IMR-90 (cell line): ENCODE results near the gene MCM6. TPM values are rescaled to one million over a fixed set of nuclear protein-coding genes. Genes with fewer than 3 reads are reported as not detected.

Experiments
- ATAC-seq: fragments of 200-7000 bp; cut with Tn5 transposase; 2 replicates; pipeline ENCODE4 v1.9.1; 2020; ENCODE audit warnings: low read depth, mild to moderate bottlenecking, moderate library complexity
- BruUV-seq: library from RNA; stranded (reverse); fragments of 400-500 nt; replicated peaks from 2 replicates; lab custom pipeline; 2021; lab: Mats Ljungman, UMichigan
- CTCF ChIA-PET: fragments of 300-600 bp; formaldehyde crosslinking; extraction: SDS; loops from one replicate; lab custom pipeline; 2021; ENCODE audit warnings: antibody characterized with exemption; lab: Yijun Ruan, JAX
- POLR2A ChIA-PET: fragments of 300-600 bp; sonication (Branson Sonifier 250); formaldehyde crosslinking; loops from one replicate; lab custom pipeline; 2022; ENCODE audit warnings: antibody characterized with exemption; ENCODE audit not compliant: unreplicated experiment; lab: Charles Lee
- DNase-seq: peaks from one replicate; pipeline ENCODE4 v3.0.0; 2013
- H2AFZ ChIP-seq: replicated peaks from 2 replicates; pipeline ENCODE3; 2013; ENCODE audit warnings: low read length, mild to moderate bottlenecking; ENCODE audit not compliant: poor library complexity
- H2AK5ac ChIP-seq: 2 replicates; pipeline ENCODE4 v1.6.1; 2013; ENCODE audit warnings: low read depth, low read length, inconsistent platforms
- H2AK9ac ChIP-seq: replicated peaks from 2 replicates; pipeline ENCODE3; 2013; ENCODE audit warnings: mild to moderate bottlenecking, low read depth, low read length, moderate library complexity; ENCODE audit not compliant: poor library complexity
- H2BK120ac ChIP-seq: 2 replicates; pipeline ENCODE4 v1.6.1; 2013; ENCODE audit warnings: low read depth, low read length, inconsistent platforms
- H2BK15ac ChIP-seq: 3 replicates; pipeline ENCODE4 v1.6.1; 2013; ENCODE audit warnings: low read depth, low read length, inconsistent platforms
- H2BK20ac ChIP-seq: 2 replicates; pipeline ENCODE4 v1.6.1; 2013; ENCODE audit warnings: low read depth, mild to moderate bottlenecking, inconsistent platforms, low read length, moderate library complexity
- H2BK5ac ChIP-seq: 2 replicates; pipeline ENCODE4 v1.6.1; 2013; ENCODE audit warnings: mild to moderate bottlenecking, low read depth, low read length, inconsistent platforms; ENCODE audit not compliant: poor library complexity, severe bottlenecking
- H3K14ac ChIP-seq: replicated peaks from 2 replicates; pipeline ENCODE4 v1.6.1; 2013; ENCODE audit warnings: low read depth, low read length, inconsistent platforms
- H3K18ac ChIP-seq: 2 replicates; pipeline ENCODE4 v1.6.1; 2013; ENCODE audit warnings: low read depth, low read length, control low read depth
- H3K23ac ChIP-seq: 2 replicates; pipeline ENCODE4 v1.6.1; 2013; ENCODE audit warnings: low read depth, low read length, inconsistent platforms
- H3K27ac ChIP-seq: 2 replicates; pipeline ENCODE4 v1.5.1; 2013; ENCODE audit warnings: mild to moderate bottlenecking, control low read depth, low read length; ENCODE audit not compliant: insufficient read depth
- H3K27me3 ChIP-seq: 2 replicates; pipeline ENCODE4 v1.6.1; 2013; ENCODE audit warnings: low read length; ENCODE audit not compliant: control insufficient read depth, insufficient read depth
- H3K36me3 ChIP-seq: 2 replicates; pipeline ENCODE4 v1.6.1; 2013; ENCODE audit warnings: low read length, mixed read lengths; ENCODE audit not compliant: control insufficient read depth, insufficient read depth
- H3K4ac ChIP-seq: 2 replicates; pipeline ENCODE4 v1.6.1; 2013; ENCODE audit warnings: low read depth, low read length, inconsistent platforms
- H3K4me1 ChIP-seq: 2 replicates; pipeline ENCODE4 v1.6.1; 2013; ENCODE audit warnings: low read length, mixed read lengths; ENCODE audit not compliant: control insufficient read depth, insufficient read depth
- H3K4me2 ChIP-seq: 2 replicates; pipeline ENCODE4 v1.6.1; 2013; ENCODE audit warnings: low read depth, mild to moderate bottlenecking, control low read depth, low read length, moderate library complexity
- H3K4me3 ChIP-seq: 2 replicates; pipeline ENCODE4 v1.5.1; 2013; ENCODE audit warnings: low read depth, mild to moderate bottlenecking, control low read depth, low read length, moderate library complexity; ENCODE audit not compliant: insufficient read depth
- H3K56ac ChIP-seq: 2 replicates; pipeline ENCODE4 v1.6.1; 2013; ENCODE audit warnings: low read length, inconsistent platforms; ENCODE audit not compliant: insufficient read depth; ENCODE audit errors: extremely low read depth
- H3K79me1 ChIP-seq, 2 experiments: 2 replicates each; pipeline ENCODE4 v1.6.1; 2013; ENCODE audit warnings: low read length in 2 of 2, inconsistent platforms in 1 of 2, low read depth in 1 of 2
- H3K9ac ChIP-seq: 2 replicates; pipeline ENCODE4 v1.6.1; 2013; ENCODE audit warnings: low read depth, low read length, control low read depth
- H3K9me1 ChIP-seq: 2 replicates; pipeline ENCODE4 v1.6.1; 2013; ENCODE audit warnings: low read length, inconsistent platforms; ENCODE audit not compliant: insufficient read depth
- H3K9me3 ChIP-seq: 2 replicates; pipeline ENCODE4 v1.6.1; 2013; ENCODE audit warnings: low read length; ENCODE audit not compliant: control insufficient read depth, insufficient read depth
- H4K20me1 ChIP-seq: 2 replicates; pipeline ENCODE4 v1.6.1; 2013; ENCODE audit warnings: low read length, inconsistent platforms; ENCODE audit not compliant: insufficient read depth
- H4K5ac ChIP-seq: 2 replicates; pipeline ENCODE4 v1.6.1; 2013; ENCODE audit warnings: mild to moderate bottlenecking, low read depth, low read length, control low read depth
- H4K8ac ChIP-seq, 2 experiments: 2 replicates each; pipeline ENCODE4 v1.6.1; 2013; ENCODE audit warnings: low read depth in 2 of 2, low read length in 2 of 2, control low read depth in 1 of 2, inconsistent platforms in 1 of 2
- H4K91ac ChIP-seq: 2 replicates; pipeline ENCODE4 v1.6.1; 2013; ENCODE audit warnings: low read depth, low read length, inconsistent platforms; ENCODE audit not compliant: insufficient read depth
- BHLHE40 ChIP-seq: fragments of 150-350 bp; IDR thresholded peaks from 2 replicates; pipeline ENCODE4 v1.6.1; 2016; ENCODE audit warnings: mild to moderate bottlenecking, low read depth, low read length
- CEBPB ChIP-seq: IDR thresholded peaks from 2 replicates; pipeline ENCODE4 v1.6.1; 2012; ENCODE audit warnings: low read depth, low read length, improper control_type of control experiment
- CHD1 ChIP-seq: IDR thresholded peaks from 2 replicates; pipeline ENCODE4 v1.6.1; 2012; ENCODE audit warnings: low read depth, low read length, improper control_type of control experiment
- CTCF ChIP-seq: conservative IDR thresholded peaks from 2 replicates; pipeline ENCODE4 v1.5.1; 2012; ENCODE audit warnings: mild to moderate bottlenecking, low read depth, low read length, improper control_type of control experiment
- ELK1 ChIP-seq: fragments of 150-350 bp; IDR thresholded peaks from 2 replicates; pipeline ENCODE4 v1.6.1; 2016; ENCODE audit warnings: low read depth, mild to moderate bottlenecking, low read length, moderate library complexity, borderline replicate concordance
- FOS ChIP-seq: fragments of 150-350 bp; IDR thresholded peaks from 2 replicates; pipeline ENCODE4 v1.6.1; 2016; ENCODE audit warnings: low read depth, low read length
- MAFK ChIP-seq: IDR thresholded peaks from 2 replicates; pipeline ENCODE4 v1.6.1; 2012; ENCODE audit warnings: low read depth, low read length, improper control_type of control experiment
- MAZ ChIP-seq: IDR thresholded peaks from 2 replicates; pipeline ENCODE4 v1.6.1; 2012; ENCODE audit warnings: low read depth, mild to moderate bottlenecking, low read length, improper control_type of control experiment, moderate library complexity, borderline replicate concordance
- MXI1 ChIP-seq: IDR thresholded peaks from 2 replicates; pipeline ENCODE4 v1.6.1; 2012; ENCODE audit warnings: low read depth, mild to moderate bottlenecking, low read length, moderate library complexity, borderline replicate concordance
- NFE2L2 ChIP-seq: fragments of 150-350 bp; IDR thresholded peaks from 2 replicates; pipeline ENCODE4 v1.6.1; 2016; ENCODE audit warnings: low read depth, mild to moderate bottlenecking, low read length
- POLR2A ChIP-seq: IDR thresholded peaks from 2 replicates; pipeline ENCODE4 v1.6.1; 2012; ENCODE audit warnings: mild to moderate bottlenecking, low read depth, low read length
- RAD21 ChIP-seq: IDR thresholded peaks from 2 replicates; pipeline ENCODE4 v1.6.1; 2012; ENCODE audit warnings: low read length, improper control_type of control experiment
- RCOR1 ChIP-seq: IDR thresholded peaks from 2 replicates; pipeline ENCODE4 v1.6.1; 2012; ENCODE audit warnings: mild to moderate bottlenecking, low read length, improper control_type of control experiment; ENCODE audit not compliant: insufficient replicate concordance
- RFX5 ChIP-seq: IDR thresholded peaks from 2 replicates; pipeline ENCODE4 v1.8.0; 2012; ENCODE audit warnings: low read depth, mild to moderate bottlenecking, low read length, moderate library complexity
- SMC3 ChIP-seq: fragments of 150-350 bp; IDR thresholded peaks from 2 replicates; pipeline ENCODE4 v1.6.1; 2016; ENCODE audit warnings: low read depth, mild to moderate bottlenecking, antibody characterized with exemption, low read length, moderate library complexity
- USF2 ChIP-seq: fragments of 150-350 bp; IDR thresholded peaks from 2 replicates; pipeline ENCODE4 v1.6.1; 2017; ENCODE audit warnings: mild to moderate bottlenecking, antibody characterized with exemption, low read length, low read depth
- WGBS, 2 experiments: methylation state at CpG; one replicate each; pipeline versions ENCODE4 v1.1.5 to v1.1.7; 2013; ENCODE audit warnings: missing lambda C conversion rate in 2 of 2; ENCODE audit not compliant: insufficient read length in 1 of 2; ENCODE audit errors: extremely low coverage in 2 of 2; 5-methylcytosine and 5-hydroxymethylcytosine counted together
- dilution Hi-C: fragments of 300-500 bp; cut with HindIII; formaldehyde crosslinking; loops from one replicate; pipeline ENCODE4 v1.14.3; 2018; ENCODE audit warnings: low sequenced_read_pairs; ENCODE audit not compliant: unreplicated experiment
- in situ Hi-C: fragments of 300-500 bp; cut with MboI; formaldehyde crosslinking; loops from 3 replicates; pipeline ENCODE4 v1.14.3; 2019; ENCODE audit warnings: low sequenced_read_pairs, inconsistent platforms, mixed read lengths
- intact Hi-C: fragments of 100-400 bp; cut with micrococcal nuclease; formaldehyde crosslinking; loops from 2 replicates; pipeline ENCODE4 v1.10.0; 2022
- polyA plus RNA-seq, 3 experiments: library from polyadenylated mRNA; depleted of rRNA; stranded (reverse); fragments of >200 nt; gene quantifications; 2 replicates each; pipeline ENCODE4 v1.2.3, GENCODE V29; 2012; ENCODE audit warnings: low replicate concordance in 1 of 3
- total RNA-seq: library from RNA; depleted of rRNA; stranded (reverse); fragments of >200 nt; gene quantifications from 2 replicates; pipeline ENCODE4 v1.2.3, GENCODE V29; 2012

The MCM6 gene
- total and polyA plus RNA-seq, 2 of the 4 experiments (the other 2 are of a cell fraction), result 21.4 to 29.6 TPM

- H4K20me1 ChIP-seq, result no peaks in the 10 kb centered on the region
- H3K4me2 ChIP-seq, result no peak overlapping the region
- H3K23ac ChIP-seq, result no peak overlapping the region
- no peaks in the 10 kb centered on the region for H3K36me3 ChIP-seq
- H2AK9ac ChIP-seq, result no peak overlapping the region
- no peak overlapping the region for H2BK120ac ChIP-seq
- H3K9me3 ChIP-seq, result no peaks in the 10 kb centered on the region
- no peak overlapping the region for H3K9ac ChIP-seq
- no peak overlapping the region for H3K4me3 ChIP-seq
- ATAC-seq (no peak), DNase-seq (no peak)
- BruUV-seq, result no TSS peak
- H3K9me1 ChIP-seq, result no peaks in the 10 kb centered on the region
- WGBS, 2 experiments, result 40% methylated on average over 2 of the region's 2 CpGs; no CpG with 5 or more reads in 1 of the 2 experiments
- no peak overlapping the region for H4K91ac ChIP-seq
- dilution Hi-C loops, result no loop called here
- H3K4me1 ChIP-seq, result peaks cover 2% of the 10 kb centered on the region; the same call in 1 of the 2 replicates
- no peak for TF ChIP-seq POLR2A
- TF ChIP-seq BHLHE40, result no peak
- TF ChIP-seq ELK1, result no peak
- no peak for TF ChIP-seq MXI1
- no peak for TF ChIP-seq RAD21
- TF ChIP-seq MAZ, result no peak
- TF ChIP-seq CTCF, result no peak
- no peak for TF ChIP-seq RFX5
- no peak for TF ChIP-seq NFE2L2
- TF ChIP-seq CEBPB, result no peak
- no peak for TF ChIP-seq FOS
- no peak for TF ChIP-seq MAFK
- no peak for TF ChIP-seq RCOR1
- no peak for TF ChIP-seq SMC3
- TF ChIP-seq CHD1, result no peak
- TF ChIP-seq USF2, result no peak
- no peak overlapping the region for H3K4ac ChIP-seq
- H3K79me1 ChIP-seq, result no peaks in the 10 kb centered on the region
- H2BK5ac ChIP-seq, result no peak overlapping the region
- ChIA-PET CTCF (no interaction called here), POLR2A (no interaction called here)
- H3K27me3 ChIP-seq, result no peaks in the 10 kb centered on the region
- intact Hi-C loops, result no loop called here
- no peak overlapping the region for H2AFZ ChIP-seq
- H4K8ac ChIP-seq, result no peak overlapping the region
- H2BK20ac ChIP-seq, result no peak overlapping the region
- H3K14ac ChIP-seq, result no peak overlapping the region
- no peak overlapping the region for H4K5ac ChIP-seq
- H3K18ac ChIP-seq, result no peak overlapping the region
- no peak overlapping the region for H2BK15ac ChIP-seq
- no peak overlapping the region for H2AK5ac ChIP-seq
- no peak overlapping the region for H3K27ac ChIP-seq
- in situ Hi-C loops, result no loop called here
- H3K56ac ChIP-seq, result no peak overlapping the region
These were observed 63.2 kb downstream of the MCM6 start for GRCh38 chr2:135812907-135813511.
